NB4 (cell line): ENCODE results near the gene GPR82.

Experiments
- CTCF ChIP-seq: IDR thresholded peaks from one replicate; pipeline ENCODE4 v1.5.1; 2012; ENCODE audit warnings: low read depth, low read length
- POLR2A ChIP-seq: IDR thresholded peaks from 2 replicates; pipeline ENCODE4 v1.6.1; 2011; ENCODE audit warnings: mild to moderate bottlenecking; ENCODE audit not compliant: insufficient read length; ENCODE audit errors: extremely low read depth

- TF ChIP-seq CTCF (no peak), POLR2A (no peak)
These were observed 1.8 kb upstream of the GPR82 start for GRCh38 chrX:41722214-41722613.
